ENCODE results near the gene TOM1L2. TPM values are rescaled to one million over a fixed set of nuclear protein-coding genes. Genes with fewer than 3 reads are reported as not detected.
"Not testable (repeated sequence)": the region's sequence is repeated elsewhere in the genome, so short reads cannot be mapped to it uniquely, and the experiment has no call there.

Gene TOM1L2
- total and polyA plus RNA-seq, 4 experiments from 2014 or later, result 1.6 to 63.1 (median 35.7) TPM

DNA sequence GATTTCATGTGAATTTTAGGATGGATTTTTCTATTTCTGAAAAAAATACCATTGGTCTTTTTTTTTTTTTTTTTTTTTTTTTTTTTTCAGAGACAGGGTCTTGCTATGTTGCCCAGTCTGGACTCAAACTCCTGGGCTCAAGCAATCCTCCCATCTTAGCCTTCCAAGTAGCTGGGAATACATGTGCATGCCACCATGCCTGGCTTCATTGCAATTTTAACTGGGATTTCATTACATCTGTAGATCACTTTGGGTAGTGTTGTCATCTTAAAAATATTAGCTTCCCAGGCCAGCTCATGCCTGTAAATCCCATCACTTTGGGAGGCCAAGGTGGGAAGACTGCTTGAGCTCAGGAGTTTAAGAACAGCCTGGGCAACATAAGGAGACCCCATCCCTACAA lies 54.8 kb downstream of the TOM1L2 start:
- Mint-ChIP-seq H3K27me3 (no peaks in the 10 kb centered on the region), H3K4me3 (no peak overlapping the region), H3K27ac (no peak overlapping the region), H3K9me3 (no peaks in the 10 kb centered on the region), H3K36me3 (no peaks in the 10 kb centered on the region), H3K4me1 (peaks cover 8 to 26% (median 12%) of the 10 kb centered on the region in 4 donors)
- H3K4me1 ChIP-seq (ENCODE audit: insufficient read depth, low read length), result peaks cover 6% of the 10 kb centered on the region
- ChIA-PET CTCF (ENCODE audit: partially characterized antibody) (interaction anchor here (1.8 to 2.6 kb wide), 2 partner anchors 106 to 238 kb away, joined by 7 to 21 read pairs; no protein-coding TSS in a partner anchor), POLR2A (ENCODE audit: partially characterized antibody) (interaction anchor here (1.1 kb wide), 1 partner anchor 14 kb away, joined by 3 read pairs; no protein-coding TSS in a partner anchor)
- H3K27ac ChIP-seq (ENCODE audit: low read depth, low read length), result no peak overlapping the region
- no peaks in the 10 kb centered on the region for H3K36me3 ChIP-seq (ENCODE audit: insufficient read depth, low read length)
- no peaks in the 10 kb centered on the region for H3K27me3 ChIP-seq (ENCODE audit: insufficient read depth, low read length)
- DNase-seq, result no peak
- intact Hi-C loops (cut with micrococcal nuclease), result no loop called here
- no peaks in the 10 kb centered on the region for H3K9me3 ChIP-seq (ENCODE audit: control insufficient read depth in 1 of 2, low read length in 2 of 2)
- H3K4me3 ChIP-seq (ENCODE audit: low read length in 2 of 2), result no peak overlapping the region

DNA sequence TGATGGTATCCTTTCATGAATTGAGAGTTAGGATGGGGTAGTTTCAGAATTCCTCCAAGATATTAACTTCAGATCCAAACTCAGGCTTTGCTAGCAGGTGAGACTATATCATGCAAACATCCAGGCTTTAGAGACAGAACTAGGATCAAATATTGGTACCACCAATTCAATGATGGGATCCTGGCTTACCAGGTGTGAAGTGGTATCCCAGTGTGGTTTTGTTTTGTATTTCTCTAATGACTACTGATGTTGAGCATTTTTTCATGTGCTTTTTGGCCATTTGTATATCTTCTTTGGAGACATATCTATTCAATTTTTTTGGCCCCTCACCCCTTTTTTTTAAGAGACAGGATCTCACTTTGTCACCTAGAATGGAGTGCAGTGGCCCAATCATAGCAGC lies 57.0 kb downstream of the TOM1L2 start:
- ChIA-PET CTCF (ENCODE audit: partially characterized antibody) (no interaction called here), POLR2A (ENCODE audit: partially characterized antibody) (no interaction called here)
- Mint-ChIP-seq H3K27me3 (no peaks in the 10 kb centered on the region), H3K27ac (peak overlapping the region in 2 of 7 donors; percentile 12 to 42), H3K4me3 (no peak overlapping the region), H3K36me3 (peaks cover 0 to 1% of the 10 kb centered on the region in 2 donors), H3K4me1 (peaks cover 8 to 16% (median 10%) of the 10 kb centered on the region in 4 donors), H3K9me3 (no peaks in the 10 kb centered on the region)
- Histone ChIP-seq H3K27me3 (ENCODE audit: insufficient read depth, low read length) (no peaks in the 10 kb centered on the region), H3K36me3 (ENCODE audit: insufficient read depth, low read length) (no peaks in the 10 kb centered on the region), H3K4me1 (ENCODE audit: insufficient read depth, low read length) (peaks cover 6% of the 10 kb centered on the region), H3K27ac (ENCODE audit: low read depth, low read length) (no peak overlapping the region), H3K4me3 (ENCODE audit: low read length in 2 of 2) (no peak overlapping the region), H3K9me3 (ENCODE audit: control insufficient read depth in 1 of 2, low read length in 2 of 2) (no peaks in the 10 kb centered on the region)
- DNase-seq, result no peak
- intact Hi-C loops (cut with micrococcal nuclease), result no loop called here

DNA sequence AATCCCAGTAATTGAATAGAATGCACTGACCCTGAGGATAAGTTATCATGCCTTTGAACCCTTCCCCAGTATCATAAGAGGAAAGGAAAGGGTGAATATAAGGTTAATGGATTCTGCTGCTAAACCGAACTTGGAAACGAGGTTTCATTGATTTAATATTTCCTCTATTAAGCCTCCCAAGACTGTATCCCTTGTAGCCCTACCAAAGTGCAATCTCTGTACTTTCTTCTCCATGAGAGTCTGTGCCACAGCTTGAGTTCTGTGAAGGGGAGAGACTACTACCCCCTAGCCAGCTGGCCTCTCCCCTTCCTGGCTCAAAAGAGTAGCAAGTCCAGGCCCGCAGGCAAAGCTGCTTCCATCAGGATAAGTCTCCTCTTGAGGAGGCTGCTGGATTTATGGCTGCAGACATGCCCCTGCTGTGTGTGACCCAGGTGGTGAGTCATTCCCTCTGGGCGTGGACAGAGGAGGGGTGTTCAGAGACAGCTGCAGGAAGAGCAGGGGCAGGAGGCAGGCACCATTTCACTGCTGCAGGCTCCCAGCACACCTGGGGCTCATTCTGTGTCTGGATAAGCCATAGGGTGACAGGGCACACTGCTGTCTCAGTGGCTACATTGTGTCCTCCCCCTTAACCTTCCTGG lies 58.4 kb downstream of the TOM1L2 start:
- H3K27ac Mint-ChIP-seq, result peak overlapping the region in 4 of 7 donors; percentile 2 to 68 (median 56)
- no peaks in the 10 kb centered on the region for H3K27me3 Mint-ChIP-seq
- H3K4me3 Mint-ChIP-seq, result no peak overlapping the region
- H3K36me3 Mint-ChIP-seq, result peaks cover 0 to 1% of the 10 kb centered on the region in 2 donors
- H3K9me3 Mint-ChIP-seq, result no peaks in the 10 kb centered on the region
- no peaks in the 10 kb centered on the region for H3K9me3 ChIP-seq (ENCODE audit: control insufficient read depth in 1 of 2, low read length in 2 of 2)
- no peak for DNase-seq
- peaks cover 6% of the 10 kb centered on the region for H3K4me1 ChIP-seq (ENCODE audit: insufficient read depth, low read length)
- CTCF ChIA-PET (ENCODE audit: partially characterized antibody), result no interaction called here
- intact Hi-C loops (cut with micrococcal nuclease), result no loop called here
- POLR2A ChIA-PET (ENCODE audit: partially characterized antibody), result no interaction called here
- H3K27ac ChIP-seq (ENCODE audit: low read depth, low read length), result no peak overlapping the region
- H3K36me3 ChIP-seq (ENCODE audit: insufficient read depth, low read length), result no peaks in the 10 kb centered on the region
- H3K4me3 ChIP-seq (ENCODE audit: low read length in 2 of 2), result no peak overlapping the region
- H3K4me1 Mint-ChIP-seq, result peaks cover 6 to 11% (median 9%) of the 10 kb centered on the region in 4 donors
- H3K27me3 ChIP-seq (ENCODE audit: insufficient read depth, low read length), result no peaks in the 10 kb centered on the region

GRCh38 chr17:17912336-17912735 lies 59.9 kb downstream of the TOM1L2 start:
- H3K27me3 ChIP-seq (ENCODE audit: insufficient read depth, low read length); intact Hi-C loops (cut with micrococcal nuclease); H3K27ac Mint-ChIP-seq; H3K9me3 Mint-ChIP-seq; H3K27me3 Mint-ChIP-seq; H3K36me3 ChIP-seq (ENCODE audit: insufficient read depth, low read length); POLR2A ChIA-PET (ENCODE audit: partially characterized antibody); H3K27ac ChIP-seq (ENCODE audit: low read depth, low read length); H3K4me1 ChIP-seq (ENCODE audit: insufficient read depth, low read length); H3K4me3 ChIP-seq (ENCODE audit: low read length in 2 of 2); DNase-seq; H3K4me3 Mint-ChIP-seq; H3K9me3 ChIP-seq (ENCODE audit: control insufficient read depth in 1 of 2, low read length in 2 of 2); H3K36me3 Mint-ChIP-seq; CTCF ChIA-PET (ENCODE audit: partially characterized antibody): not testable (repeated sequence)
- peaks cover 4 to 11% (median 9%) of the 10 kb centered on the region in 4 donors for H3K4me1 Mint-ChIP-seq

DNA sequence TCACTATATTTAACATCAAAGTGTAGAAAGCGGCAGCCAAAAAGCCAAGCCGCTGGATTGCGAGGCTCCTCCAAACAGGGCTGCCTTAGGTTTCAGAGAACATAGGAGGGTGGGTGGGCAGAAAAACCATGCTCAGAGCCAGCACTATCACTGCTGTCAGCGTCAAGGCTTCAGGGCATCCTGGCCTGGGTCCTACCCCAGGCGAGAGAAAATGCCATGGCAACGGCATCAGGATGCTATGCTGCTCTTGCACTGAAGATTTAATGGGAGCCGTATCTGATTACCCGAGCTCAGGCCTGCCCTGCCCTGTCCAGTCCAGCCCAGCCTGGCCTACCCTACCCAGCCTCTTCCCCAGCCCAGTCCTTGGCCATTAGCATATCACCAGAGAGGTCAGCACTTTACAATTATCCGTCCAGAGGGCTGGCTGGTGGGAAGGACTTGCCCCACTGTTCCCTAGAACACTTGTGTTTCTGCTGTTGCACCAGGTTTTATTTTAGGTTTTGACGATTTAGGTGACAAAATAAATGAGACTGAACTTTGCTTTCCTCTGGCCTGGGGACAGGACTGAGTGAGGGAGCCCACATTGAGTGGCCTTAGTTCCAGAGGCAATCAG lies 61.1 kb downstream of the TOM1L2 start:
- Mint-ChIP-seq H3K27ac (no peak overlapping the region), H3K36me3 (peaks cover 7 to 9% of the 10 kb centered on the region in 2 donors), H3K27me3 (no peaks in the 10 kb centered on the region), H3K4me1 (peaks cover 4 to 11% (median 6%) of the 10 kb centered on the region in 4 donors), H3K4me3 (no peak overlapping the region), H3K9me3 (no peaks in the 10 kb centered on the region)
- Histone ChIP-seq H3K36me3 (ENCODE audit: insufficient read depth, low read length) (no peaks in the 10 kb centered on the region), H3K4me3 (ENCODE audit: low read length in 2 of 2) (no peak overlapping the region), H3K27ac (ENCODE audit: low read depth, low read length) (no peak overlapping the region), H3K27me3 (ENCODE audit: insufficient read depth, low read length) (no peaks in the 10 kb centered on the region), H3K4me1 (ENCODE audit: insufficient read depth, low read length) (peaks cover 6% of the 10 kb centered on the region), H3K9me3 (ENCODE audit: control insufficient read depth in 1 of 2, low read length in 2 of 2) (no peaks in the 10 kb centered on the region)
- no peak for DNase-seq
- ChIA-PET POLR2A (ENCODE audit: partially characterized antibody) (no interaction called here), CTCF (ENCODE audit: partially characterized antibody) (no interaction called here)
- intact Hi-C loops (cut with micrococcal nuclease), result no loop called here

GRCh38 chr17:17910060-17910459 lies 62.1 kb downstream of the TOM1L2 start:
- H3K9me3 ChIP-seq (ENCODE audit: control insufficient read depth in 1 of 2, low read length in 2 of 2), result no peaks in the 10 kb centered on the region
- peaks cover 4 to 11% (median 7%) of the 10 kb centered on the region in 4 donors for H3K4me1 Mint-ChIP-seq
- H3K4me3 Mint-ChIP-seq, result no peak overlapping the region
- H3K27me3 Mint-ChIP-seq, result no peaks in the 10 kb centered on the region
- H3K36me3 Mint-ChIP-seq, result peaks cover 14 to 16% of the 10 kb centered on the region in 2 donors
- H3K27ac ChIP-seq (ENCODE audit: low read depth, low read length), result no peak overlapping the region
- H3K4me1 ChIP-seq (ENCODE audit: insufficient read depth, low read length), result peaks cover 6% of the 10 kb centered on the region
- no peak overlapping the region for H3K27ac Mint-ChIP-seq
- POLR2A ChIA-PET (ENCODE audit: partially characterized antibody), result no interaction called here
- H3K27me3 ChIP-seq (ENCODE audit: insufficient read depth, low read length), result no peaks in the 10 kb centered on the region
- peaks cover 2% of the 10 kb centered on the region for H3K36me3 ChIP-seq (ENCODE audit: insufficient read depth, low read length)
- no peak overlapping the region for H3K4me3 ChIP-seq (ENCODE audit: low read length in 2 of 2)
- no peaks in the 10 kb centered on the region for H3K9me3 Mint-ChIP-seq
- intact Hi-C loops (cut with micrococcal nuclease), result no loop called here
- CTCF ChIA-PET (ENCODE audit: partially characterized antibody), result no interaction called here
- DNase-seq, result no peak

DNA sequence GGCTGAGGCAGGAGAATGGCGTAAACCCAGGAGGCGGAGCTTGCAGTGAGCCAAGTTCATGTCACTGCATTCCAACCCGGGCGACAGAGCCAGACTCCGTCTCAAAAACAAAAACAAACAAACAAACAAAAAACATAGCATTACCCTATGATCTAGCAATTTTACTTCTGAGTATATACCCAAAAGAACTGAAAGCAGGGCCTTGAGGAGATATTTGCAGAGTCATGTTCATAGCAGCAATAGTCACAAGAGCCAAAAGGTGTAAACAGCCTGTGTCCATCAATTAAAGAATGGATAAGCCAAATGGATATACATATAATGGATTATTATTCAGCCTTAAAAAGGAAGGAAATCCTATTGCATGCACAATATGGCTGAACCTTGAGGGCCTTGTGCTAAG lies 63.1 kb downstream of the TOM1L2 start:
- Histone ChIP-seq H3K4me3 (ENCODE audit: low read length in 2 of 2) (no peak overlapping the region), H3K4me1 (ENCODE audit: insufficient read depth, low read length) (no peaks in the 10 kb centered on the region), H3K27me3 (ENCODE audit: insufficient read depth, low read length) (no peaks in the 10 kb centered on the region), H3K9me3 (ENCODE audit: control insufficient read depth in 1 of 2, low read length in 2 of 2) (no peaks in the 10 kb centered on the region), H3K27ac (ENCODE audit: low read depth, low read length) (no peak overlapping the region), H3K36me3 (ENCODE audit: insufficient read depth, low read length) (peaks cover 6% of the 10 kb centered on the region)
- Mint-ChIP-seq H3K36me3 (peaks cover 14 to 17% of the 10 kb centered on the region in 2 donors), H3K4me3 (no peak overlapping the region), H3K4me1 (peaks cover 0 to 6% (median 4%) of the 10 kb centered on the region in 4 donors), H3K27ac (peak overlapping the region in 1 of 7 donors; percentile 36), H3K9me3 (no peaks in the 10 kb centered on the region), H3K27me3 (no peaks in the 10 kb centered on the region)
- intact Hi-C loops (cut with micrococcal nuclease), result no loop called here
- POLR2A ChIA-PET (ENCODE audit: partially characterized antibody), result no interaction called here
- CTCF ChIA-PET (ENCODE audit: partially characterized antibody), result interaction anchor here (1.1 kb wide), 1 partner anchor 10 kb away, joined by 3 read pairs; no protein-coding TSS in a partner anchor
- no peak for DNase-seq

Measured in CD4-positive, alpha-beta memory T cell (primary cell).